Mesodermal cell (in vitro differentiated cells): Measurements from ENCODE around the gene HEG1.

Source experiments
- H3K27ac ChIP-seq: 2 replicates; pipeline ENCODE4 v1.7.0; 2013; ENCODE audit warnings: mild to moderate bottlenecking, low read depth, low read length, moderate library complexity; ENCODE audit not compliant: severe bottlenecking
- H3K36me3 ChIP-seq: 2 replicates; pipeline ENCODE4 v1.7.1; 2013; ENCODE audit warnings: mild to moderate bottlenecking, low read length, moderate library complexity; ENCODE audit not compliant: control insufficient read depth, insufficient read depth
- H3K4me1 ChIP-seq: one replicate; pipeline ENCODE4 v1.7.1; 2013; ENCODE audit warnings: mild to moderate bottlenecking, low read length; ENCODE audit not compliant: insufficient read depth, control insufficient read depth, poor library complexity, severe bottlenecking
- H3K4me3 ChIP-seq: 2 replicates; pipeline ENCODE4 v1.7.0; 2013; ENCODE audit warnings: low read length, control low read depth, mild to moderate bottlenecking; ENCODE audit not compliant: insufficient read depth, poor library complexity, severe bottlenecking; ENCODE audit errors: extremely low read depth
- H3K9me3 ChIP-seq: 2 replicates; pipeline ENCODE4 v1.7.1; 2013; ENCODE audit warnings: mild to moderate bottlenecking, low read length, moderate library complexity; ENCODE audit not compliant: control insufficient read depth
- WGBS, 2 experiments: methylation state at CpG; one replicate each; pipeline ENCODE4 v1.1.5; 2013; ENCODE audit warnings: missing lambda C conversion rate in 2 of 2; ENCODE audit not compliant: insufficient coverage in 2 of 2; 5-methylcytosine and 5-hydroxymethylcytosine counted together

Gene HEG1

GRCh38 chr3:125001557-125002413 lies 54.0 kb downstream of the HEG1 start:
- WGBS, 2 experiments = 91 to 93% methylated on average over 11 to 12 of the region's 12 CpGs
- peaks cover 98% of the 10 kb centered on the region for H3K36me3 ChIP-seq
- peaks cover 21% of the 10 kb centered on the region for H3K4me1 ChIP-seq
- no peaks in the 10 kb centered on the region for H3K9me3 ChIP-seq
- H3K27ac ChIP-seq = peak overlapping the region; percentile 82
- no peak overlapping the region for H3K4me3 ChIP-seq

- no peak overlapping the region for H3K27ac ChIP-seq
- 92 to 100% methylated on average over 1 to 2 of the region's 2 CpGs for WGBS, 2 experiments
- H3K9me3 ChIP-seq = no peaks in the 10 kb centered on the region
- peaks cover 21% of the 10 kb centered on the region for H3K4me1 ChIP-seq
- peaks cover 98% of the 10 kb centered on the region for H3K36me3 ChIP-seq
- no peak overlapping the region for H3K4me3 ChIP-seq
These were observed 55.1 kb downstream of the HEG1 start for GRCh38 chr3:125000661-125001060.

- H3K27ac ChIP-seq = no peak overlapping the region
- WGBS, 2 experiments = 100% methylated on average over 1 of the region's 2 CpGs
- peaks cover 98% of the 10 kb centered on the region for H3K36me3 ChIP-seq
- no peak overlapping the region for H3K4me3 ChIP-seq
- peaks cover 17% of the 10 kb centered on the region for H3K4me1 ChIP-seq
- no peaks in the 10 kb centered on the region for H3K9me3 ChIP-seq
These were observed 55.8 kb downstream of the HEG1 start for GRCh38 chr3:124999897-125000435.

GRCh38 chr3:124999317-124999716 lies 56.5 kb downstream of the HEG1 start:
- H3K4me3 ChIP-seq = no peak overlapping the region
- no peaks in the 10 kb centered on the region for H3K9me3 ChIP-seq
- no peak overlapping the region for H3K27ac ChIP-seq
- WGBS, 2 experiments = 100% methylated on average over 1 of the region's 1 CpG
- H3K4me1 ChIP-seq = peaks cover 11% of the 10 kb centered on the region
- H3K36me3 ChIP-seq = peaks cover 98% of the 10 kb centered on the region

- H3K4me3 ChIP-seq = no peak overlapping the region
- peaks cover 6% of the 10 kb centered on the region for H3K4me1 ChIP-seq
- H3K9me3 ChIP-seq = no peaks in the 10 kb centered on the region
- peak overlapping the region; percentile 47 for H3K27ac ChIP-seq
- 94 to 100% methylated on average over 2 of the region's 3 CpGs for WGBS, 2 experiments
- H3K36me3 ChIP-seq = peaks cover 100% of the 10 kb centered on the region
These were observed 57.6 kb downstream of the HEG1 start for GRCh38 chr3:124998247-124998630.

- Histone ChIP-seq H3K4me3 (no peak overlapping the region), H3K9me3 (no peaks in the 10 kb centered on the region), H3K4me1 (no peaks in the 10 kb centered on the region), H3K27ac (peak overlapping the region; percentile 47), H3K36me3 (peaks cover 100% of the 10 kb centered on the region)
- WGBS, 2 experiments = 96 to 98% methylated on average over 12 to 20 of the region's 21 CpGs
These were observed 58.2 kb downstream of the HEG1 start for GRCh38 chr3:124997303-124998246.

GRCh38 chr3:124995460-124995994 lies 60.3 kb downstream of the HEG1 start:
- Histone ChIP-seq H3K27ac (no peak overlapping the region), H3K4me3 (no peak overlapping the region), H3K4me1 (no peaks in the 10 kb centered on the region), H3K9me3 (no peaks in the 10 kb centered on the region), H3K36me3 (peaks cover 100% of the 10 kb centered on the region)
- WGBS, 2 experiments = 80 to 84% methylated on average over 4 of the region's 6 CpGs

GRCh38 chr3:124993466-124993865 lies 62.3 kb downstream of the HEG1 start:
- WGBS, 2 experiments = 97 to 99% methylated on average over 6 to 7 of the region's 7 CpGs
- Histone ChIP-seq H3K4me1 (peaks cover 4% of the 10 kb centered on the region), H3K4me3 (no peak overlapping the region), H3K27ac (no peak overlapping the region), H3K36me3 (peaks cover 99% of the 10 kb centered on the region), H3K9me3 (no peaks in the 10 kb centered on the region)

GRCh38 chr3:124992041-124992440 lies 63.8 kb downstream of the HEG1 start:
- H3K4me3 ChIP-seq = no peak overlapping the region
- peaks cover 91% of the 10 kb centered on the region for H3K36me3 ChIP-seq
- no peak overlapping the region for H3K27ac ChIP-seq
- WGBS, 2 experiments = 89 to 98% methylated on average over 4 to 5 of the region's 5 CpGs
- peaks cover 11% of the 10 kb centered on the region for H3K4me1 ChIP-seq
- no peaks in the 10 kb centered on the region for H3K9me3 ChIP-seq
